ENCODE measurements around the gene MYT1. TPM values are rescaled to one million over a fixed set of nuclear protein-coding genes. Genes with fewer than 3 reads are reported as not detected.

Gene MYT1
- total and polyA plus RNA-seq, 2 of the 13 experiments (the other 11 are each of a cell fraction or from before 2014, with no cell fraction given) = 0.58 to 2.5 TPM

GRCh38 chr20:64269604-64270411 is 105.6 kb downstream of the MYT1 start (continued):
- peak; percentile 25; the same call in 1 of the 2 replicates for TF ChIP-seq ZNF687 (CRISPR knock-in tag; IDR thresholded peaks at IDR 0.05)

- no peak overlapping the region for H3K4me3 ChIP-seq (replicated peaks in 1 of 3; ENCODE audit: insufficient read depth in 1 of 3, low read depth in 2 of 3, low read length in 3 of 3)
- no peaks in the 10 kb centered on the region for H3K27me3 ChIP-seq (ENCODE audit: control insufficient read depth in 1 of 2, insufficient read depth in 2 of 2, low read length in 2 of 2)
- H3K4me2 ChIP-seq (ENCODE audit: low read depth, low read length) = no peak overlapping the region
- BruUV-seq (replicated peaks) = no TSS peak
- intact Hi-C loops (cut with micrococcal nuclease; ENCODE audit: unreplicated experiment) = no loop called here
- H3K36me3 ChIP-seq (replicated peaks in 1 of 2; ENCODE audit: control insufficient read depth in 1 of 2, insufficient read depth in 2 of 2, low read length in 2 of 2) = peaks cover 17 to 53% of the 10 kb centered on the region in 2 experiments
- CTCF ChIA-PET (ENCODE audit: low intra/inter-chr PET ratio, low total read pairs) = no interaction called here
- WGBS (ENCODE audit: low lambda C conversion rate) = 96% methylated on average over 11 of the region's 11 CpGs
- H2AFZ ChIP-seq (ENCODE audit: low read length) = no peak overlapping the region
- no peaks in the 10 kb centered on the region for H3K4me1 ChIP-seq (ENCODE audit: insufficient read depth, low read length)
- no peak overlapping the region for H3K27ac ChIP-seq (ENCODE audit: extremely low read length, insufficient read depth, low read length)
- FAIRE-seq (no peak), ATAC-seq (no peak; the same call in 2 of the 3 replicates), DNase-seq (ENCODE audit: low spot score) (no peak)
- no peaks in the 10 kb centered on the region for H4K20me1 ChIP-seq (ENCODE audit: insufficient read depth, low read length)
- POLR2A ChIA-PET = interaction anchor here (1.6 kb wide), 1 partner anchor 16 kb away, joined by 4 read pairs; the partner anchor contains the start of gene PCMTD2
- in situ Hi-C loops (cut with HindIII; ENCODE audit: extremely low pct_ligation_motif_present, low pct_unique_long_range_greater_than_20kb) = no loop called here
- H3K79me2 ChIP-seq (ENCODE audit: insufficient read depth, low read length) = no peaks in the 10 kb centered on the region
- no peak overlapping the region for H3K9ac ChIP-seq (ENCODE audit: insufficient read depth, low read depth, low read length)
- H3K9me3 ChIP-seq (ENCODE audit: low read length) = no peaks in the 10 kb centered on the region
- TF ChIP-seq KDM3A (CRISPR knock-in tag; IDR thresholded peaks at IDR 0.05; ENCODE audit: low read depth) = no peak
- TF ChIP-seq ZNF766 (CRISPR knock-in tag; IDR thresholded peaks at IDR 0.05; ENCODE audit: borderline replicate concordance) = no peak
- TF ChIP-seq KIAA2018 (CRISPR knock-in tag; IDR thresholded peaks at IDR 0.05; ENCODE audit: borderline replicate concordance) = no peak
- no peak for TF ChIP-seq SALL1 (CRISPR knock-in tag; IDR thresholded peaks at IDR 0.05)
- TF ChIP-seq ZNF570 (CRISPR knock-in tag; IDR thresholded peaks at IDR 0.05; ENCODE audit: borderline replicate concordance) = no peak
- TF ChIP-seq MYPOP (CRISPR knock-in tag; IDR thresholded peaks at IDR 0.05) = no peak
Measured at GRCh38 chr20:64271636-64272035, 107.4 kb downstream of the MYT1 start.

Data from HepG2 (cell line).